Activated CD8-positive, alpha-beta memory T cell treated with anti-CD3 and anti-CD28 coated beads for 1 hour (primary cell): Measurements from ENCODE around the gene HMGB4.

Experiments
- DNase-seq, 2 donors: peaks; one replicate each; pipeline ENCODE4 v3.0.0-alpha.2; 2020; ENCODE audit warnings: low read depth in 1 of 2; ENCODE audit errors: extremely low read depth in 1 of 2

Gene HMGB4

DNA sequence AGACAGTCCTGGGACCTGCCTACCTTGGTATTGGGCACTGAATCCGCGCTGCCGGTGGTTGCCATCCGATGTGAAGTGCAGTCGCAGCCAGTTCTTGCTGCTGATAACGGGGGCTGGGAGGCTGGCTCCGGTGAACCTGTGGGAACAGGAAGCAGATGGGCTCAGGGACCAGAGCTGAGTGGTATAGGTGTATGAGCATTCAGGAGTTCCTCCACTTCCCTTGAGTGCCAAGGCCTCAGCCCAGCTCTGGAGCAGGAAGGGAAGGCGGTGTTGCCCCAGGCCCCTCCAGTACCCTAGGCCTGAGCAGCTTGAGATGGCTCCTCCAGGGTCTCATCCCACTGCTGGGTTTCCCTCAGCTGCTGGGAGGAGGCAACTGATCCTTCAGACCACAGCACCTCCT is 17.0 kb upstream of the HMGB4 start:
- no peak for DNase-seq

GRCh38 chr1:33848205-33848937 is 15.5 kb upstream of the HMGB4 start:
- no peak for DNase-seq

DNA sequence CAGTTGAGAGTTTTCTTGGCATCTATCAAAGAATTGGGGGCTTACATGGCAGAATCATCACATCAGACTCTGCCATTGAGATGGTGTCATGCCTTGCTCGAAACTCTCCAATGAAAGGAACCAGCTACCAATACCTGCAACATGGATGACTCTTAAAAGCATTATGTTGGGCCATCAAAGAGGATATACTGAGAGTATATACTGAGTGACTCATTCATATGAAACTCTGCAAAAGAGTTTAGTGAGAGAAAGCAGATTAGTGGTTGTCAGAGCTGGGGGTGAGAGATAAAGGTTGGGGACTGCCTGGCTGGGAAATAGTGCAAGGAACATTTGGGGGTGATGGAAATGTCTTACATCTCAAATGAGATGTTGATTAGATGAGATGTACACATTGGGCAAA is 14.7 kb upstream of the HMGB4 start:
- no peak for DNase-seq

- no peak for DNase-seq
Observed at GRCh38 chr1:33850481-33850880, 13.4 kb upstream of the HMGB4 start.

- DNase-seq: no peak
Observed at GRCh38 chr1:33852711-33853110, 11.2 kb upstream of the HMGB4 start.

DNA sequence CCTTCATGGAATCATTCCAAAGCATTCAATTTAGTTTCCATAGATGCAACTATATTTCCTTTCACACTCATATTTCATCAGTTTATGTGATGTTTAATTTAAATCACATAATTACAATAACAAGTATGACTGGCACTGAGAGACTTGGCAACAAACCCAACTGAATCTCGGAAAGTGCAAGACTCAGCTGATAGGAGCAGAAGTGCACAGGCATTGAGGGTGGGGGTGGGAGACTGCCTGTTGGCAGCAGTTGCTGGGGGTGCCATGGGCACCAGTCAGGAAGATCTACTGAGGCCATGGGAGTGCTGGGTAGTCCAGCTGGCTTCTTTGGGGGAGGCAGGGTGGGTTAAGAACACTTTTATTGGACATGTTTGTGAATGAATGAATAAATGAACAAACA is 10.4 kb upstream of the HMGB4 start:
- DNase-seq: no peak

DNA sequence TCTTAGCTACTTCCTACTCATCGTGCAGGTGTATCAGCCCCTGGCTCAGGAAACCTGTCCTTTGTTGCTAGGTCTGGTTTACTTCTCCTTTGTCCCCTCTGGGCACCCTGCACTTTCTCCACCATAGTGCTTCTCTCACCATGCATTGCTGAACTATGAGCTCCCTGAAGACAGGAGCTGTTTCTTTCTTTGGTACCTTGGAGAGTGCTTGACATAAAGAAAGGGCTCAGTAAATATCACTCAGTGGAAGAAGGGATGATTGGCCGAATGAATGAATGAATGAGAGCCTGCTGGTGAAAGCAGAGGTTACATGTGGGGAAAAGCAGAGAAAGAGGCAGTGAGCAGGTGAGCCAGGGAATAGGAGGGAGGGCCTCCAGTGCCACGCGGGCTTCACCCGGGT is 9.8 kb upstream of the HMGB4 start:
- no peak for DNase-seq

DNA sequence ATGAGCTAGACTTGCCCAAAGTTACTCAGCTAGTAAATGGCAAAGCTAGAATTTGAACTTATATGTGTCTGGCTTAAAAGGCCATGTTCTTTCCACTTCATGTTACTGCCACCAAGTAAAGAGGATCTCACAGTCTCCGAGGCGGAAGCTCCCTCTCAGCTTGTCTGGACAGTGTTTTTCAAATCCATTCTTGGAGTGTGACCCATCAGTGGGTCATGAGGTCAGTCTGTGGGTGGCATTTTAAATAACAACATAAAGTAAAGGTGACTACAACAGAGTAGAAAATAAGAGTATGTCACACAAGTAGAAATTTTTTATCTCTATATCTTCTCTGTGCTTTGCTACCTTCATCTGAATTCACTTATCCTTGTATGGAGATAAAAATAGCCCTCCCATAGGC is 3.2 kb upstream of the HMGB4 start:
- DNase-seq: no peak

GRCh38 chr1:33864460-33865389 is 846 bp downstream of the HMGB4 start:
- DNase-seq: no peak

DNA sequence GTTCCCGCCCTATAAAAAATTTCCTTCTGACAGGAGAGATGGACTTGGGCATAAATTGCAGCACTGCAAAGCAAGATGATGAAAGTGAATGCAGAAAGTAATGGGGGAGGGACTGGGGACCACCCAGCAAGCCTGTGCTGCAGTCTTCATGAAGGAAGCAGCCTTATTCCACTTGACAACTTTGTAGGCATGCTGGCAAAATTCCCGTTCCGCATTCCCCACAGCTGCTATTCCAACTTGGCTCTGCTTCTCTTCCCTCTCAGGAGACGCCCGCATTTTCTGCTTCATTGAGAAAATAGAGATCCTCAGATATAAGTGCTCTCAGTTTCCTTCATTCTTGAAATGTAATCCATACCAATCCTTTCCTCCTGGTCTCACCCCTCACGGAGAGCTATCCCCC is 2.4 kb downstream of the HMGB4 start:
- DNase-seq: no peak

- no peak for DNase-seq
Observed at GRCh38 chr1:33867684-33868083, 3.8 kb downstream of the HMGB4 start.

- DNase-seq: no peak
Observed at GRCh38 chr1:33872275-33872674, 8.4 kb downstream of the HMGB4 start.

DNA sequence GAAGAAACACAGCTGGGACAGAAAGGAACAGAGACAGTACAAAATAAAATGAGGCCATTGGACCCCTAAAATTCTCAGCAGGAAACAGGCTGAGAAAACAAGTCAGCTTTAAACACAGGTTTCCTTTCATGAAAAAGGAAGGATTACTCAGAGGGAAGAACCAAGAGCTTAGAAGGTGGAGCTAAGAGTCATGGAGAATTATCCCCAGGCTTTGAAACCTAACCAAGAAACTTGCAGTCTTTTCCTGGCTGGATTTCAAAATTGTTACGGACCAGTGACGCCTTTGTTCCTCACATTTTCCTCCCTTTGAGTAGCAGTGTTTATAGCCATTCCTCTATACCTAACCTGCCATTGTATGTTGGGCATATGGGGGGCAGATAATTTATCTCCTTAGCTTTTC is 8.8 kb downstream of the HMGB4 start:
- no peak for DNase-seq

DNA sequence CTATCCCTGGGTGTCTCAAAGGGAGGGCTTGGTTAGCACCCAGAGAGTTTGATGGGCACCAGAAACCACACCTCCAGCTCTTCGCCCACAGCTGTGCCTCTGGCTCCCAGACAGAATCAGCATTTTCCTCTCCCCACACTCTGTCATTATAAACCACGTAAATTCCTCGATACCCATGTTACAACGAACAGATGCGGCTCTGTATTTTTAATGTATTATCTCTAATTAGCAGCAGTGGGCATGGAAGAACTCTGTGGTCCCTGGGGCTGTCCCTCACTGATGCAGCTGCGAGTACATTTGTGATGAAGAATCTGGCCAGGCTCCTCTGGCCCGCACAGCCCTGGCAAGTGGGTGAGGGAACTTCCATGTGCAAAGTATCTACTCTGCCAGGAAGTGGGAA is 10.8 kb downstream of the HMGB4 start:
- no peak for DNase-seq

DNA sequence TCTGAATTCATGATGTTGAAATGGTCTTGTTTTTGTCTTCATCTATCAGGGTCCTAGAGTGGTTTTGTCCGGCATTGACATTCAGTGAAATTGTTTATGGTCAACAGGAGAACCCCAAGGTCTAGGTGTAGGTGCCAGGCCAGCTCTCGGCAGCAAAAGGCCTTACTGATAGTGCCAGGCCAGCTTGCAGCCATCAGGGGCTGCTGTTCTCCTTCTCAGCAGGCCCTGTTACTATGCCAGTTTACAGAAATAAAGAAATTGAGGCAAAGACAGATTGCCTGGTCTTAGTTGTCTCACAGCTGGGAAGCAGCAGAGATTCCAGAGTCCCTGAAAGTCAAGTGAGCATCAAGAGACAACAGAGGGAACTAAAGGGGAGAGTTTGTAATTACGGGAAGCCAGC is 12.0 kb downstream of the HMGB4 start:
- no peak for DNase-seq

DNA sequence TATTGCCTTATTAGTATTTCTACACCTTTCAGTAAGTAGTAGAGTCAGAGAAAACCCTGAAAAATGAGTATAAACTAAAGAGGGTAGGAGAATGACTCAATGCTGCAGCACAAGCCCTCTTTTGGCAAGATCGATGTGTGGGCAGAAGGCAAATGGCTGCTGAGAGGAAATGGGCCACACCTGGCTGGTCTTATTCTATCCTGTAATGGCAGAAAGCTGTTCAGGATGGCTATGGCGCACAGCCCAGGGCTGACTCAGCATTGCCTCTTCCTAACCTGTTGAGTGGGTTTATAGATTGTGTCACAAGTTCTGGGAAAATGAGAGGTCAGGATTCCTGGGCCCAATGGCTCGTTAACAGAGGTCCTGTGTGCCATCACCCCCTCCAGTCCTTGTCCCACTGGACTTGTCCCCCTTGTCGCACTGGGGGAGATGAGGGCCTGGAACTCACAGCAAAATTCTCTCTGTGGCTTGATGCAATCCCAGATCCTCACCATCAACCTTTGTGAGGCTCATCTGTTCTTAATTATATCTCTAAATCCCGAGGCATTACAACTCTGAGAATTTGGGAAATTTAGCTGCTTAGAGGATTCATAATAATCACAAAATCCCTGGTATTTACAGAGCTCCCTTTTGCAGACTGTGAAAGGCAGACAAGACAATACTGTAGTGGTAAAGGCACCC is 13.2 kb downstream of the HMGB4 start:
- DNase-seq: no peak

DNA sequence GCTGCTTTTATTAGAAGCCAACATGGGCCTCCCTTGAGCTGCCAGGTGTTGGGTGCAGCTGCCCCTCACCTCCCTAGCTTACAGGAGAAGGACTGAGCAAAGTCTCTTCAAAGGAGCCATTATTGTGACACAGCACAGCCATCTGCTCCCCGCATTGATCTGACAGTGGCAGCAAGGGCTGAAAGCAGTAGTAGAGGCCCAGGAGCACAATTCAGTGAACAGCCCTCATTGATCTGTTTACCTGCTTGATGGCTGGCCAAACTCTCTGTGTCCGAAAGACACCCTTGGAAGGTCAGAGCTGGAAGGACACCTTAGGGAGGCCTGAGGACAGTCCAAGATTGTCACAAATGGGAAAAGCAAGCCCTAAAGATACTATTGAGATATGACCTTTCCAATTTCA is 14.5 kb downstream of the HMGB4 start:
- DNase-seq: no peak

DNA sequence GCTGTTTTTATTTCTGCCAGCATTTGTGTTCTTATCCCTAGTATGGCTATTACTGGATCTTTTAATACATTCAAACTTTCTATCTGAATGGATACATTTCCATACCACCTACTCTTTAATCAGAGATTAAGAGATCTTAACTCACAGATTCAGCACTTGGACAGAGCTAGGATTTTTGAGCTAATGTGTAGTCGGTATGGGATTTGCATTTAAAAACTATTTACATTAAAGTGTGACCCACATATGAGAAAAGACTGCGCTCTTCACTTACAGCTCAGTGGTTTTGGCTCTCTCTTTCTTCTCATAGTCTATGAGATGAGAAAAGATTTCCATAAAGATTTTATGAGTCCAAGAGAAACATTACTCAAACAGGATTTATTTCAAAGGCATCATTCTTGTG is 16.4 kb downstream of the HMGB4 start:
- no peak for DNase-seq

- no peak for DNase-seq
Observed at GRCh38 chr1:33886496-33886895, 22.6 kb downstream of the HMGB4 start.

DNA sequence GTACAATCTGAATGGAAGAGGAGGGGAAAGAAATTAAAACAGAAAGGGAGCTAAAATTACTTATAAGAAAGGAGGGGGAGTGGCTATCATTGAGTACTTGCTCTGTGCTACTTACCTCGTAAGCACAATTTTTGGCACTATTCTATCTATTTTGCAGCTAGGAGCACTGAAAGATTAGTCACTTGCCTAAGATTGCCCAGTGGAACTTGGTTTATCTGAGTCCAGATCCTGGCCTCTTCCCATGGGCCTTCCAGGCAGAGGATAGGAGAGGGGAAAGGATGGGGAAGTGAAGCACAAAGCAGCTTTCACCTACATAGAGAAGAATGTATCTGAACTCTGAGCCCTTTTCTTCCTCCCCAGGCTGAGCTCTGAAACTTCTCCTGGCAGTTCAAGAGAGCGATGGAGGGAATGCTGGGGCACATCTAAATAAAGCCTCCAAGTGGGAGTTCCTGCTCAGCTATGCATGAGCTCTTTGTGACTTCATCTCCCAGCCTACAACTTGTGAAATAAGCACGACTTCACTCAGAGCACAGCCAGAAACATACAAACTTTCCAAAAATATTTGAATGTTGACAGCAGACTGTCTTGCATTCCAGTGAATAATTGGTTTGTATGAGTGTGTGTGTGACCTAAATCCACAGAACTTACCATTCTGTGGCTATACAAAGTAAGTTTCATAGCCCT is 29.4 kb downstream of the HMGB4 start:
- DNase-seq: no peak

DNA sequence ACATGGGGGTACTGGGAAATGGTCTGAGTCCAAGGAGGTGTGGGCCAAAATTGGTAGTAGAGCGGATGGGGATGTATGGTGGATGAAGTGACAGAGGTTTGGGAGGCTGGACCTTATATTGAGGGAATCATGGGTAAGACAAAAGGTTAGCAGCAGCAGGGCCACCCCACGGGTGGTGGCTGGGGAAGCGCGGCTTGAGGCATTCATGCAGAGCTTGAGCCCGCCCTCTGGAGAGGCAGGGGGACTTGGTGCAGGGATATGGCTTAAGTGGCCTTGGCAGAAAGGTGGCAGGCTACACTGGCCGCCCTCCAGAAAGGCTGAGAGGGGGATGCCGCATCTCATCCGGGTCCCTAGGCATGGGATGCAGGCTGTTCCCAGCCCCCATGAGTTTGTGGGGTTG is 31.5 kb downstream of the HMGB4 start:
- no peak for DNase-seq
